Activated CD4-positive, alpha-beta T cell treated with anti-CD3 and anti-CD28 coated beads, Interleukin-2, amount 50 U/mL, for 48 hours (primary cell): Measurements from ENCODE around the gene RASSF3.
"Not testable (repeated sequence)": the region's sequence is repeated elsewhere in the genome, so short reads cannot be mapped to it uniquely, and the experiment has no call there.

Experiments used
- DNase-seq, 2 experiments: peaks; one replicate each; pipeline ENCODE4 v3.0.0-alpha.2; 2020

RASSF3 gene

DNA sequence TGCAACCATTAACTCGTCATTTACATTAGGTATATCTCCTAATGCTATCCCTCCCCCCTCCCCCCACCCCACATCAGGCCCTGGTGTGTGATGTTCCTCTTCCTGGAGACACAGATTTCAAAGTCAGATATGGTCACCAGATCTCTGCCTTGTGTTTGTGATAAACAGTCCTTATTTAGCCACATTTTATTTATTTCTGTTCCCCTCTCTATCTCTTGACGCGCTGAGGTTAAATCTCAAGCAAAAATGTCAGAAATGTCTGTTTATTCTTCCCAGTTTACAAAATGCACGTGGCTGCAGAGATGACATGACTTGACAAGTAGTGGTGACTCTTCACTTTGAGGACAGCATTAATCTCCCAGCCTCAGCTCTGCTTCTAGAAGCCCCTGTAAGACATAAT is 11.5 kb upstream of the RASSF3 start:
- DNase-seq: no peak

- DNase-seq: no peak
Measured at GRCh38 chr12:64600164-64600561, 10.1 kb upstream of the RASSF3 start.

- DNase-seq: no peak
Measured at GRCh38 chr12:64603183-64603841, 7.0 kb upstream of the RASSF3 start.

DNA sequence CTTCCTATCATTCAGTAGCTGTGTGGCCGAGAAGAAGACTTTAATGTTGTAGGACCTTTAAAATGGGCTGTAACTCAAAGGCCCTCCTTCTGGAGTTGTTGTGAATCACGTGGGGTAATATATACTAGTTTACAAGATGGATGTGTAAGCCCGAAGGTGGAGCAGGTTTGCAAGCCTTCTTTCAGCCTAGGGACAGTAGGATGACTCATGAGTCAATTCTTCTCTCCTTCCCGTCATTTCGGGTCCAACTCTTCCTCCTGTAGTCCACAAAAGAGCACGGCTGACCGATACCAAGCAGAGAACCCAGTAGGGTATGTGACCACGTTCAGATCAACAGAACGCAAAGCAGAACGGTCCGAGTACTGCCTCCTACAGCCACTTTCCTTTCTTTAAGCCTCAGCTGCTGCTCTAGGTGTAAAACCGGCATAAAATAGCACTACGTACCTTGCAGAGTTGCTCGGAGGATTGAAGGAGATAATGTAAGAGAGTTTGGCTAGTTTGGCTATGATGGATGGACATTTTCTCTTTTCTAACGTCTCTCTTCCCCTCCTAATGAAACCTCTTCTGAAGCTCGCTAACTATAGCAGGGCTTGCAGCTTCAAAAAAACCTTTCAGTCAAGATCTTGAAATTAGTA is 1.3 kb upstream of the RASSF3 start:
- DNase-seq: peak; percentile 36 to 46

DNA sequence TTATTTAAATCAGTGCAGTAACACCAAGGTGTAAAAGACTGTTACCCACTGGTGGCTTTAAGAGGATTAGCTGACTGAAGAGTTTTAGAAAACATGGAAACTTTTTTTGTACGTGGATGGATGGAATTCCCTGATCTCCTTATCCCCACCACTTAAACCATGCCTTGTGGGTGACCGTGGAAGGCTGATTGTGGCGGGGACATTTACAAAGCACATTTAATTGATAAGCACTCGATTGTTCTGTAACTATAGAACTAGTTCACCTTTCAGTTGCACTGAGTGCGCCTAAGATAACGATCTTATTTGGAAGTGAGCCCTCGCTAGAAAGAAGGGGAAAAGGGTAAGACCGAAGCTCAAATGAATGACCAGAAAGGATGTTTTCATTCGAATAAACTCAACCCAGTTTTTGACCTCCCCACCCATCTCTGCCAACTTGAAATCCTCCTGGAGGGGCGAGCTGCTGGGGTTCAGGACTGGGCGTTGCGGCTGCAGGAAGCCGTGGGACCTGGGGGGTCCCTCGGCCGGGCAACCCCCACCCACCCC is 688 bp upstream of the RASSF3 start:
- peak in 1 of 2 experiments; percentile 17 for DNase-seq

GRCh38 chr12:64610660-64611340 is 505 bp downstream of the RASSF3 start:
- DNase-seq: peak; percentile 68 to 74

DNA sequence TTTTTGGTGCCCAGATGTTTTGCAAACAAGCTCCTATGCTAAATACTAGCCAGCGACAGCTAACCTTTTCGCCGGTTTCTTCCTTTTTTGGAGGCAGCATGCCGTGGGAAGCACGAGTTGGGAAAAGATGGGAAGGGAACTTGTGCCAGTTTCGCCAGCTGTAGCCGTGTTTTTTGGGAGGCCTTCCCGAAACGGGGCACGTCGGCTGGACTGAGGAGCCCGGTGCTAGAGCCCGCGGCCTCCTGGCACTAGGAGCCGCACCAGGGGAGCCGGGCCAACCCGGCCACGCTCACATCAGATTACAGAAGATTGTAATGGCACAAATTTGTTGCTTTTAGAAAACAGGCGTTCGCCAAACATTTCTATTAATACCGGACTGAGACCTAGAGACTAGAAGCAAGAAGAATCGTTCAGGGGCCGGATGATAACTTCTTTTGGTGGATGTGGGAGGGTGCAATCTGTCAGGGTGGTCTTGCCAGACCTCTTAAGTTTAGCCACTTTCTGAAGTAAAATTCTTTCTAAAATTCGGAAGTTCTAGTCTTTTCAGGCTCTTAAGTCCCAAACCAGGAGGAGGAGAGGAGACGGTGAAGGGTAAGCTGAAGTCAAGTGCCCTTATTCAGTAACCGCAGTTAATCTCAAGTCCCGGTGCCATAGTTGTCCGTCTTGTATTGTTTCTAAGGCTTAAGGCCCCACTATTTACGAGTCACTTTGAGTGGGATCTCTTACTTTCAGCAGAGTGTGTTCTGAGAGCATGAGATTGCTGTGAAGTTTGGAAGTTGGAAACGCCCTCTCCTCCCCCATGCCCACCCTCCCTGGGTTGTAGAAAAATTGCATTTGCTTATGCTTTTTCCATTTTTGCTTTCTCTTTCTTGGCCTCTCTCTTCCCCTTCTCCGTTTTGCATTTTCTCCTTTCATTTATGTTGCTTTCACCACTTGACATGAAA is 1.3 kb downstream of the RASSF3 start:
- peak in 1 of 2 experiments; percentile 30 for DNase-seq

- no peak for DNase-seq
Measured at GRCh38 chr12:64612843-64613242, 2.5 kb downstream of the RASSF3 start.

DNA sequence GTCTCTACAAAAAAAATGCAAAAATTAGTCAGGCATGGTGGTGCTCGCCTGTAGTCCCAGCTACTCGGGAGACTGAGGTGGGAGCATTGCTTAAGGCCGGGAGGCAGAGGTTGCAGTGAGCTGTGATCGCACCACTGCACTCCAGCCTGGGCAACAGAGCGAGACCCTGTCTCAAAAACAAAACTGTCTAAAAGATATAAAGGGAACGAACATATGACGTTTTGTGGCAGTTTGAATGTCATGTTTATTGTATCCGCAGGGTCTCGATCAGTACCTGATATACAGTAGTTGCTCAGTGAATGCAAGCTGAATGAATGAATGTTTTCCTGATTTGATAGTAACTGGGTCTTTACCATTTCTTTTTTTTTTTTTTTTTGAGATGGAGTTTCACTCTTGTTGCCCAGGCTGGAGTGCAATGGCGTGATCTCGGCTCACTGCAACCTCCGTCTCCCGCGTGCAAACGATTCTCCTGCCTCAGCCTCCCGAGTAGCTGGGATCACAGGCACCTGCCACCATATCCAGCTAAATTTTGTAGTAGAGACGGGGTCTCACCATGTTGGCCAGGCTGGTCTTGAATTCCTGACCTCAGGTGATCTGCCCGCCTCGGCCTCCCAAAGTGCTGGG is 3.6 kb downstream of the RASSF3 start:
- not testable (repeated sequence) for DNase-seq

DNA sequence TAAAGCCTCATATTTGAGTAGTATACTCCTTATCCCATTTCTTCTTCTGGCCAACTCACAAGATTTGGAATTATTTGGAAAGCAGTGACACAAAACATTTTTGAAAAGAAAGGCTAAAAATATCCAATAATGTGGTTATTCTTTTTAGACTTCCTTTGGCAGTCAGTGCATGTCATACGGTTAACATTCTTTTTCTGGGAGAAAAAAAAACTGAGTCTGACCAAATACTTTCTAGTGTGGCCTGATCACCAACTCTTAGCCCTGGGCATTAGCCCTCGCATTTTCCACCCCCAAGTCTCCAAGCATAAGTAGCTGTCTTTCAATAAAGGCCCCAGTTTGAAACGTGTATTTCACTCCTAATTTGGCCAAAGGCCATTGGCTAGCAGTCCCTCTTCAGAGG is 5.9 kb downstream of the RASSF3 start:
- DNase-seq: no peak

DNA sequence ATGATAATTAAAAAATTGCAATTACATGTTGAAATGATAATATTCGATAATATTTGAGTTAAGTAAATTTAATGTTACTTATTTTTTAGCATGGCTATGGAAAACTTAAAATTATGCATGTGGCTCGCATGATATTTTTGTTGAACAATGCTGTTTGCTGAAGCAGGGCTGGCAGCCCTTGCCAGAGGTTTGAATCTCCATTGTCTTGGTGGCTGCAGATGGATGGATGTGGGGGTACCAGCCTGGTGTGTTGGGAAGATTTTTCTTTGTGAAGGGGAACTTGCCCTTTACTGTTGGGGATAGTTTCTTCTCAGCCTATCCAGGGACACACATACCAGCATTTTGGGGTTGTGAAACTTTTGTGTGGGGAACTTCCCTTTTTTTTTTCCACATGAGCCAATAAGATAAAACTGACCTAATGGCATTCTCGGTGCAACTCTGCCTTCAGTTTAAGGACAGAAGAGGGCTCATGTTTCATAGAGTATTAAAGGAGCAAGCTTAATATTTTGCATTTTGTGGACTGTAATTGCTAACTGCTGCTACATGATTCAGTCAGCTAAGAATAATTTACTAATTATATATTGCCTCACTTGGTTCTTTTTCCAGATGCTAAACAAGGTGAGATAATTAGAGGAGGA is 8.8 kb downstream of the RASSF3 start:
- DNase-seq: no peak

DNA sequence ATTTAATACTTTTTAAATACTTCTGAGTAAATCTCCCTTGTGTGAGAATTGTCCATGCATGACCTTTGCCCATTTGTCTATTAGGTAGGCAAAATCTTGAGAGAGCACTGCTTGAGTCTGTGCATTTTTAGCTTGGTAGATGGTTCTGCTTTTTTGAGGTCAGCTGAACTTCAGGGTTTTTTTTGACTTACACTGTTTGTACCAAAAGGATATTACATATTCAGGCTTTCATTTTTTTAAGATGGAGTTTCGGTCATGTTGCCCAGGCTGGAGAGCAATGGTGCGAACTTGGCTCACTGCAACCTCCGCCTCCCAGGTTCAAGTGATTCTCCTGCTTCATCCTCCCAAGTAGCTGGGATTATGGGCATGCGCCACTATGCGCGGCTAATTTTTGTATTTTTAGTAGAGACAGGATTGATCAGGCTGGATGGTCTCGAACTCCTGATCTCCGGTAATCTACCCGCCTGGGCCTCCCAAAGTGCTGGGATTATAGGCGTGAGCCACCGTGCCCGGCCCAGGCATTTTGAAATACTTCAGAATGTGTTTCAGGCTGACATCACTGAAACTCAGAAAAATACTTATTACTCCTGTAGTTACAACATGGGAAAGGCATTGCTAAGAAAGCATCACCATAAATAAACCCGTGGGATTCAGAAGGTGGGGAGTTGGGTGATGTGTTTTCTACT is 11.1 kb downstream of the RASSF3 start:
- DNase-seq: no peak

GRCh38 chr12:64624035-64624434 is 13.7 kb downstream of the RASSF3 start:
- no peak for DNase-seq

GRCh38 chr12:64625243-64626077 is 15.2 kb downstream of the RASSF3 start:
- DNase-seq: peak; percentile 29 to 53

- DNase-seq: not testable (repeated sequence)
Measured at GRCh38 chr12:64626588-64626987, 16.3 kb downstream of the RASSF3 start.

DNA sequence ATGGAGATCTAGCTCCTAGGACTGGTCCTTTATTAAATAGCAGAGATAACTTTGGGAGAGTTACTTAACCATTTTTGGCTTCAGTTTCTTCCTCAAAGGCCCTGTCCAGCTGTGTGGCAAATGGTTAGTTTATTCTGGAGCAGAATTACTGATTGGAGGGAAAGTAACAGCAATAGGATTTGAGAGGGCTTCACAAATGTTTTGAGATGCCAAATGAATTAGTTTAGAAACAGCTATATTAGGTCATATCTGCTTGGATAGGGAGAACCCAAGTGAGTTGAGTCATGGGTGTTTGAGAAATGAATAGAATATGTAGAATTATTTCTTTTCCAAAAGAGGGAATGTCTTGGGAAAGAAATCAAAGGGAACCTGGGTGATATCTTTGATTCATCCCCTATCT is 17.5 kb downstream of the RASSF3 start:
- no peak for DNase-seq

DNA sequence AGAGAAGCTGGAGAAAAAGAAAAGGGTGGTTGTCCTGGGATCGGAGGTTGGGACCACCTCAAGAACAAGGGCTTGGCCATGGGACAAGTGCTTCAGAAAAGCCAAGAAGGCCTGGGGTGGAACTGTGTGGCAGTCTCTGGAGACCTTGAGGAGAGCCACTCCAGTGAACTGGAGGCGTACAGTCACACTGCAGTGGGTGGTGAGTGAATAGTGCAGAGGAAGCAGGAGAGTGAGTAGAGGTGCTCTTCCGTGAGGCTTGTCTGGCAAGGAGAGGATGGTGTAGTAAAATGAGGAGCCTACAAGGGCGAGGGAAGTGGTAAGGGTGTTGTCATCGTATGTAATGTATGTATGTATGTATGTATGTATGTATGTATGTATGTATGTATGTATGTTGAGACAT is 20.9 kb downstream of the RASSF3 start:
- DNase-seq: no peak

GRCh38 chr12:64633011-64633939 is 23.0 kb downstream of the RASSF3 start:
- DNase-seq: no peak

DNA sequence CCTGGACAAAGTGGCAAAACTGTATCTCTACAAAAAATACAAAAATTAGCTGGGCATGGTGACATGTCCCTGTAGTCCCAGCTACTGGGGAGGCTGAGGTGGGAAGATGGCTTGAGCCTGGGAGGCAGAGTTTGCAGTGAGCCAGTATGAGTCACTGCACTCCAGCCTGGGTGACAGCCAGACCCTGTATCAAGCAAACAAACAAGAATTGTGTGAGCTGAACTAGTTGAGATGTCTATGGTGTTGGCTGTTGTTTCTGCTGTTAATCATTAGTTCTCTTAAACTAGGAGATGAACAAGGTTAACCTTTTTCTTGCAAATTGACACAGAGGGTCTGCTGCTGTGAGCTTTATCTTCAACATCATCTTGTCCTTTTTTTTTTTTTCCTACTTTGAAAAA is 23.6 kb downstream of the RASSF3 start:
- peak in 1 of 2 experiments; percentile 29 for DNase-seq
